ENCODE data around the gene CHADL.
"Not testable (repeated sequence)": the region's sequence is repeated elsewhere in the genome, so short reads cannot be mapped to it uniquely, and the experiment has no call there.

CHADL gene

GRCh38 chr22:41280065-41280464 lies 39.3 kb upstream of the CHADL start:
- DNase-seq (ENCODE audit: insufficient read length, low spot score) (no peak), FAIRE-seq (no peak)
- no peak for TF ChIP-seq PAX5 (IDR thresholded peaks at IDR 0.05; ENCODE audit: insufficient read depth, low read length, severe bottlenecking)
- no peak for TF ChIP-seq POLR2A (IDR thresholded peaks at IDR 0.05; ENCODE audit: low read depth, low read length)
- no peak for TF ChIP-seq TAF1 (IDR thresholded peaks at IDR 0.05; ENCODE audit: low read depth, low read length)
- TF ChIP-seq POLR2AphosphoS5 (IDR thresholded peaks at IDR 0.05; ENCODE audit: low read depth, low read length): no peak
- no peak for TF ChIP-seq SPI1 (IDR thresholded peaks at IDR 0.05; ENCODE audit: low read depth, low read length)
- TF ChIP-seq POU2F2 (IDR thresholded peaks at IDR 0.05; ENCODE audit: low read depth, low read length): no peak

GRCh38 chr22:41274856-41275255 lies 34.1 kb upstream of the CHADL start:
- TF ChIP-seq TAF1 (IDR thresholded peaks at IDR 0.05; ENCODE audit: low read depth, low read length): no peak
- no peak for TF ChIP-seq PAX5 (IDR thresholded peaks at IDR 0.05; ENCODE audit: insufficient read depth, low read length, severe bottlenecking)
- TF ChIP-seq SPI1 (IDR thresholded peaks at IDR 0.05; ENCODE audit: low read depth, low read length): no peak
- TF ChIP-seq POLR2AphosphoS5 (IDR thresholded peaks at IDR 0.05; ENCODE audit: low read depth, low read length): no peak
- no peak for TF ChIP-seq POLR2A (IDR thresholded peaks at IDR 0.05; ENCODE audit: low read depth, low read length)
- TF ChIP-seq POU2F2 (IDR thresholded peaks at IDR 0.05; ENCODE audit: low read depth, low read length): no peak
- FAIRE-seq (no peak), DNase-seq (ENCODE audit: insufficient read length, low spot score) (no peak)

- no peak for FAIRE-seq
- DNase-seq (ENCODE audit: insufficient read length, low spot score): no peak
- no peak for TF ChIP-seq POLR2AphosphoS5 (IDR thresholded peaks at IDR 0.05; ENCODE audit: low read depth, low read length)
- TF ChIP-seq PAX5 (IDR thresholded peaks at IDR 0.05; ENCODE audit: insufficient read depth, low read length, severe bottlenecking): no peak
- TF ChIP-seq POLR2A (IDR thresholded peaks at IDR 0.05; ENCODE audit: low read depth, low read length): no peak
- TF ChIP-seq TAF1 (IDR thresholded peaks at IDR 0.05; ENCODE audit: low read depth, low read length): no peak
- TF ChIP-seq SPI1 (IDR thresholded peaks at IDR 0.05; ENCODE audit: low read depth, low read length): no peak
- no peak for TF ChIP-seq POU2F2 (IDR thresholded peaks at IDR 0.05; ENCODE audit: low read depth, low read length)
Observed at GRCh38 chr22:41273128-41273527, 32.4 kb upstream of the CHADL start.

- no peak for TF ChIP-seq PAX5 (IDR thresholded peaks at IDR 0.05; ENCODE audit: insufficient read depth, low read length, severe bottlenecking)
- TF ChIP-seq POLR2AphosphoS5 (IDR thresholded peaks at IDR 0.05; ENCODE audit: low read depth, low read length): no peak
- TF ChIP-seq SPI1 (IDR thresholded peaks at IDR 0.05; ENCODE audit: low read depth, low read length): no peak
- TF ChIP-seq POLR2A (IDR thresholded peaks at IDR 0.05; ENCODE audit: low read depth, low read length): no peak
- no peak for TF ChIP-seq POU2F2 (IDR thresholded peaks at IDR 0.05; ENCODE audit: low read depth, low read length)
- no peak for TF ChIP-seq TAF1 (IDR thresholded peaks at IDR 0.05; ENCODE audit: low read depth, low read length)
- DNase-seq (ENCODE audit: insufficient read length, low spot score) (no peak), FAIRE-seq (no peak)
Observed at GRCh38 chr22:41271787-41272186, 31.1 kb upstream of the CHADL start.

GRCh38 chr22:41267958-41268357 lies 27.2 kb upstream of the CHADL start:
- TF ChIP-seq SPI1 (IDR thresholded peaks at IDR 0.05; ENCODE audit: low read depth, low read length) (no peak), POU2F2 (IDR thresholded peaks at IDR 0.05; ENCODE audit: low read depth, low read length) (no peak), POLR2A (IDR thresholded peaks at IDR 0.05; ENCODE audit: low read depth, low read length) (no peak), PAX5 (IDR thresholded peaks at IDR 0.05; ENCODE audit: insufficient read depth, low read length, severe bottlenecking) (no peak), TAF1 (IDR thresholded peaks at IDR 0.05; ENCODE audit: low read depth, low read length) (no peak), POLR2AphosphoS5 (IDR thresholded peaks at IDR 0.05; ENCODE audit: low read depth, low read length) (no peak)
- no peak for DNase-seq (ENCODE audit: insufficient read length, low spot score)
- FAIRE-seq: no peak

- DNase-seq (ENCODE audit: insufficient read length, low spot score) (no peak), FAIRE-seq (no peak)
- TF ChIP-seq PAX5 (IDR thresholded peaks at IDR 0.05; ENCODE audit: insufficient read depth, low read length, severe bottlenecking) (no peak), POU2F2 (IDR thresholded peaks at IDR 0.05; ENCODE audit: low read depth, low read length) (no peak)
Observed at GRCh38 chr22:41264408-41264941, 23.7 kb upstream of the CHADL start.

GRCh38 chr22:41263704-41264103 lies 23.0 kb upstream of the CHADL start:
- DNase-seq (ENCODE audit: insufficient read length, low spot score) (no peak), FAIRE-seq (no peak)
- TF ChIP-seq TAF1 (IDR thresholded peaks at IDR 0.05; ENCODE audit: low read depth, low read length) (no peak), POU2F2 (IDR thresholded peaks at IDR 0.05; ENCODE audit: low read depth, low read length) (no peak), SPI1 (IDR thresholded peaks at IDR 0.05; ENCODE audit: low read depth, low read length) (no peak)

- no peak for DNase-seq (ENCODE audit: insufficient read length, low spot score)
- TF ChIP-seq POLR2AphosphoS5 (IDR thresholded peaks at IDR 0.05; ENCODE audit: low read depth, low read length) (no peak), SPI1 (IDR thresholded peaks at IDR 0.05; ENCODE audit: low read depth, low read length) (no peak), PAX5 (IDR thresholded peaks at IDR 0.05; ENCODE audit: insufficient read depth, low read length, severe bottlenecking) (no peak), TAF1 (IDR thresholded peaks at IDR 0.05; ENCODE audit: low read depth, low read length) (no peak), POU2F2 (IDR thresholded peaks at IDR 0.05; ENCODE audit: low read depth, low read length) (no peak)
- no peak for FAIRE-seq
Observed at GRCh38 chr22:41262250-41262765, 21.6 kb upstream of the CHADL start.

- no peak for FAIRE-seq
- no peak for DNase-seq (ENCODE audit: insufficient read length, low spot score)
- TF ChIP-seq PAX5 (IDR thresholded peaks at IDR 0.05; ENCODE audit: insufficient read depth, low read length, severe bottlenecking) (no peak), TAF1 (IDR thresholded peaks at IDR 0.05; ENCODE audit: low read depth, low read length) (no peak), POU2F2 (IDR thresholded peaks at IDR 0.05; ENCODE audit: low read depth, low read length) (no peak), SPI1 (IDR thresholded peaks at IDR 0.05; ENCODE audit: low read depth, low read length) (no peak), POLR2AphosphoS5 (IDR thresholded peaks at IDR 0.05; ENCODE audit: low read depth, low read length) (no peak), POLR2A (IDR thresholded peaks at IDR 0.05; ENCODE audit: low read depth, low read length) (no peak)
Observed at GRCh38 chr22:41261541-41262249, 21.0 kb upstream of the CHADL start.

GRCh38 chr22:41260871-41261270 lies 20.1 kb upstream of the CHADL start:
- DNase-seq (ENCODE audit: insufficient read length, low spot score): no peak
- TF ChIP-seq SPI1 (IDR thresholded peaks at IDR 0.05; ENCODE audit: low read depth, low read length): no peak
- FAIRE-seq: no peak

GRCh38 chr22:41259756-41260155 lies 19.0 kb upstream of the CHADL start:
- not testable (repeated sequence) for FAIRE-seq; DNase-seq (ENCODE audit: insufficient read length, low spot score)
